GM12878 (cell line): ENCODE results near the gene TAPBP. TPM values are rescaled to one million over a fixed set of nuclear protein-coding genes. Genes with fewer than 3 reads are reported as not detected.

ENCODE experiments used
- microRNA-seq: library from miRNA; unstranded; fragments of <30 nt; microRNA quantifications from one replicate; pipeline ENCODE4, GENCODE V29; 2018
- polyA plus RNA-seq, 11 experiments: library from polyadenylated mRNA; depleted of rRNA in 4 of 11; unstranded in 6 of 11; stranded (reverse) in 5 of 11; fragments of >200 nt; fragmentation: Nextera tagmentation in 4 of 11; fragmentation: Illumina TruSeq in 1 of 11; extraction: Ambion mirVana in 4 of 11; extraction: Trizol in 1 of 11; gene quantifications; 1 replicate in 1 of 11; 2 replicates in 10 of 11; pipeline versions ENCODE4 v1.2.1 to v1.2.3, GENCODE V29; 2011 to 2016; ENCODE audit warnings: inconsistent platforms in 2 of 11, missing spikeins in 2 of 11, low read depth in 1 of 11
- total RNA-seq, 4 experiments: library from RNA; depleted of rRNA in 3 of 4; stranded (reverse); fragments of >200 nt in 3 of 4; fragmentation: Illumina TruSeq in 1 of 4; extraction: Trizol in 1 of 4; gene quantifications; 2 replicates each; pipeline versions ENCODE4 v1.2.1 to v1.2.3, GENCODE V29; 2013 to 2021

The TAPBP gene
- total and polyA plus RNA-seq, 10 of the 15 experiments (the other 5 are each of a cell fraction or from before 2014, with no cell fraction given), result 14.6 to 210 (median 78.1) TPM

Small RNAs within 50 kb of the gene (microRNA-seq; reads per million reads assigned to microRNA genes)
- not detected for gene MIR6834
- not detected for gene MIR6873

Other genes starting within 250 kb of the TAPBP start
Only the 7 nearest of the 20 such genes appear.
- 6,753 and 7,288 TPM in 2 replicates for gene RPS18, start 42.0 kb downstream of the TAPBP start, total RNA-seq (2014; rRNA removed)
- 7,180 and 7,566 TPM in 2 replicates for gene RPS18, start 42.0 kb downstream of the TAPBP start, total RNA-seq (2014; rRNA removed; fragmentation: Illumina TruSeq; extraction: Trizol)
- gene RPS18, start 42.0 kb downstream of the TAPBP start, total RNA-seq (2021), result 5,526 and 5,774 TPM in 2 replicates
- gene RPS18, start 42.0 kb downstream of the TAPBP start, polyA plus RNA-seq (2011; rRNA removed), result 8,077 and 9,878 TPM in 2 replicates
- gene RPS18, start 42.0 kb downstream of the TAPBP start, polyA plus RNA-seq (2014; fragmentation: Illumina TruSeq; extraction: Trizol), result 7,632 and 8,884 TPM in 2 replicates
- over 10,000 TPM; 17,270 to 20,828 TPM for gene RPS18, start 42.0 kb downstream of the TAPBP start, polyA plus RNA-seq (2014; fragmentation: Nextera tagmentation; extraction: Ambion mirVana)
- gene RPS18, start 42.0 kb downstream of the TAPBP start, polyA plus RNA-seq (2014; rRNA removed), result 9,185 and 10,303 TPM in 2 replicates
- gene RPS18, start 42.0 kb downstream of the TAPBP start, polyA plus RNA-seq (2016; fragmentation: Nextera tagmentation; extraction: Ambion mirVana), result 1,000 to 10,000 TPM; 4,228 to 4,318 TPM
- 6.8 and 8.2 TPM in 2 replicates for gene B3GALT4, start 37.0 kb downstream of the TAPBP start, total RNA-seq (2014; rRNA removed)
- gene B3GALT4, start 37.0 kb downstream of the TAPBP start, total RNA-seq (2014; rRNA removed; fragmentation: Illumina TruSeq; extraction: Trizol), result 2.8 and 2.9 TPM in 2 replicates
- gene B3GALT4, start 37.0 kb downstream of the TAPBP start, total RNA-seq (2021), result 6.2 and 6.5 TPM in 2 replicates
- gene B3GALT4, start 37.0 kb downstream of the TAPBP start, polyA plus RNA-seq (2011; rRNA removed), result 1.0 and 1.8 TPM in 2 replicates
- 0.33 and 0.98 TPM in 2 replicates for gene B3GALT4, start 37.0 kb downstream of the TAPBP start, polyA plus RNA-seq (2014; fragmentation: Illumina TruSeq; extraction: Trizol)
- gene B3GALT4, start 37.0 kb downstream of the TAPBP start, polyA plus RNA-seq (2014; fragmentation: Nextera tagmentation; extraction: Ambion mirVana), result under 1 TPM; 0.27 to 0.37 TPM
- 4.6 and 5.1 TPM in 2 replicates for gene B3GALT4, start 37.0 kb downstream of the TAPBP start, polyA plus RNA-seq (2014; rRNA removed)
- gene B3GALT4, start 37.0 kb downstream of the TAPBP start, polyA plus RNA-seq (2016; fragmentation: Nextera tagmentation; extraction: Ambion mirVana), result 1 to 10 TPM; 2.4 to 3.8 TPM
- 82.7 and 98.4 TPM in 2 replicates for gene WDR46, start 24.8 kb downstream of the TAPBP start, total RNA-seq (2014; rRNA removed)
- 93.9 and 98.0 TPM in 2 replicates for gene WDR46, start 24.8 kb downstream of the TAPBP start, total RNA-seq (2014; rRNA removed; fragmentation: Illumina TruSeq; extraction: Trizol)
- 90.4 and 96.4 TPM in 2 replicates for gene WDR46, start 24.8 kb downstream of the TAPBP start, total RNA-seq (2021)
- 31.7 and 50.0 TPM in 2 replicates for gene WDR46, start 24.8 kb downstream of the TAPBP start, polyA plus RNA-seq (2011; rRNA removed)
- gene WDR46, start 24.8 kb downstream of the TAPBP start, polyA plus RNA-seq (2014; fragmentation: Illumina TruSeq; extraction: Trizol), result 58.9 and 66.9 TPM in 2 replicates
- gene WDR46, start 24.8 kb downstream of the TAPBP start, polyA plus RNA-seq (2014; fragmentation: Nextera tagmentation; extraction: Ambion mirVana), result 10 to 100 TPM; 10.1 to 23.5 TPM
- 75.5 and 88.6 TPM in 2 replicates for gene WDR46, start 24.8 kb downstream of the TAPBP start, polyA plus RNA-seq (2014; rRNA removed)
- gene WDR46, start 24.8 kb downstream of the TAPBP start, polyA plus RNA-seq (2016; fragmentation: Nextera tagmentation; extraction: Ambion mirVana), result 100 to 1,000 TPM; 134 to 147 TPM
- 110 and 131 TPM in 2 replicates for gene PFDN6, start 24.5 kb downstream of the TAPBP start, total RNA-seq (2014; rRNA removed)
- 134 and 141 TPM in 2 replicates for gene PFDN6, start 24.5 kb downstream of the TAPBP start, total RNA-seq (2014; rRNA removed; fragmentation: Illumina TruSeq; extraction: Trizol)
- 87.8 and 91.8 TPM in 2 replicates for gene PFDN6, start 24.5 kb downstream of the TAPBP start, total RNA-seq (2021)
- gene PFDN6, start 24.5 kb downstream of the TAPBP start, polyA plus RNA-seq (2011; rRNA removed), result 73.4 and 83.5 TPM in 2 replicates
- gene PFDN6, start 24.5 kb downstream of the TAPBP start, polyA plus RNA-seq (2014; fragmentation: Illumina TruSeq; extraction: Trizol), result 168 and 182 TPM in 2 replicates
- gene PFDN6, start 24.5 kb downstream of the TAPBP start, polyA plus RNA-seq (2014; fragmentation: Nextera tagmentation; extraction: Ambion mirVana), result 1 to 10 TPM; 3.1 to 5.7 TPM
- 164 and 165 TPM in 2 replicates for gene PFDN6, start 24.5 kb downstream of the TAPBP start, polyA plus RNA-seq (2014; rRNA removed)
- 10 to 100 TPM; 27.7 to 35.7 TPM for gene PFDN6, start 24.5 kb downstream of the TAPBP start, polyA plus RNA-seq (2016; fragmentation: Nextera tagmentation; extraction: Ambion mirVana)
- gene RGL2, start 15.1 kb downstream of the TAPBP start, total RNA-seq (2014; rRNA removed), result 7.1 and 7.2 TPM in 2 replicates
- 5.7 and 6.9 TPM in 2 replicates for gene RGL2, start 15.1 kb downstream of the TAPBP start, total RNA-seq (2014; rRNA removed; fragmentation: Illumina TruSeq; extraction: Trizol)
- gene RGL2, start 15.1 kb downstream of the TAPBP start, total RNA-seq (2021), result 17.8 and 21.2 TPM in 2 replicates
- gene RGL2, start 15.1 kb downstream of the TAPBP start, polyA plus RNA-seq (2011; rRNA removed), result 11.4 and 15.5 TPM in 2 replicates
- 5.2 and 9.0 TPM in 2 replicates for gene RGL2, start 15.1 kb downstream of the TAPBP start, polyA plus RNA-seq (2014; fragmentation: Illumina TruSeq; extraction: Trizol)
- 1 to 10 TPM in 1 of 2 experiments, under 1 TPM in 1; 0.84 to 2.7 TPM for gene RGL2, start 15.1 kb downstream of the TAPBP start, polyA plus RNA-seq (2014; fragmentation: Nextera tagmentation; extraction: Ambion mirVana)
- gene RGL2, start 15.1 kb downstream of the TAPBP start, polyA plus RNA-seq (2014; rRNA removed), result 14.5 and 18.1 TPM in 2 replicates
- gene RGL2, start 15.1 kb downstream of the TAPBP start, polyA plus RNA-seq (2016; fragmentation: Nextera tagmentation; extraction: Ambion mirVana), result 1 to 10 TPM; 5.2 to 6.5 TPM
- gene ZBTB22, start 3.7 kb upstream of the TAPBP start, total RNA-seq (2014; rRNA removed), result 8.9 and 9.3 TPM in 2 replicates
- 5.9 and 6.2 TPM in 2 replicates for gene ZBTB22, start 3.7 kb upstream of the TAPBP start, total RNA-seq (2014; rRNA removed; fragmentation: Illumina TruSeq; extraction: Trizol)
- 9.7 and 12.0 TPM in 2 replicates for gene ZBTB22, start 3.7 kb upstream of the TAPBP start, total RNA-seq (2021)
- gene ZBTB22, start 3.7 kb upstream of the TAPBP start, polyA plus RNA-seq (2011; rRNA removed), result 3.2 and 5.1 TPM in 2 replicates
- 3.8 and 4.4 TPM in 2 replicates for gene ZBTB22, start 3.7 kb upstream of the TAPBP start, polyA plus RNA-seq (2014; fragmentation: Illumina TruSeq; extraction: Trizol)
- under 1 TPM; 0.11 to 0.62 TPM for gene ZBTB22, start 3.7 kb upstream of the TAPBP start, polyA plus RNA-seq (2014; fragmentation: Nextera tagmentation; extraction: Ambion mirVana)
- 9.8 and 9.9 TPM in 2 replicates for gene ZBTB22, start 3.7 kb upstream of the TAPBP start, polyA plus RNA-seq (2014; rRNA removed)
- 1 to 10 TPM; 4.1 to 4.5 TPM for gene ZBTB22, start 3.7 kb upstream of the TAPBP start, polyA plus RNA-seq (2016; fragmentation: Nextera tagmentation; extraction: Ambion mirVana)
- 57.0 and 65.9 TPM in 2 replicates for gene DAXX, start 8.9 kb upstream of the TAPBP start, total RNA-seq (2014; rRNA removed)
- 43.6 and 49.6 TPM in 2 replicates for gene DAXX, start 8.9 kb upstream of the TAPBP start, total RNA-seq (2014; rRNA removed; fragmentation: Illumina TruSeq; extraction: Trizol)
- gene DAXX, start 8.9 kb upstream of the TAPBP start, total RNA-seq (2021), result 55.8 and 57.6 TPM in 2 replicates
- gene DAXX, start 8.9 kb upstream of the TAPBP start, polyA plus RNA-seq (2011; rRNA removed), result 13.0 and 24.2 TPM in 2 replicates
- 72.6 and 74.4 TPM in 2 replicates for gene DAXX, start 8.9 kb upstream of the TAPBP start, polyA plus RNA-seq (2014; fragmentation: Illumina TruSeq; extraction: Trizol)
- 10 to 100 TPM; 30.3 to 56.8 TPM for gene DAXX, start 8.9 kb upstream of the TAPBP start, polyA plus RNA-seq (2014; fragmentation: Nextera tagmentation; extraction: Ambion mirVana)
- 40.2 and 56.0 TPM in 2 replicates for gene DAXX, start 8.9 kb upstream of the TAPBP start, polyA plus RNA-seq (2014; rRNA removed)
- 100 to 1,000 TPM in 1 of 2 experiments, 10 to 100 TPM in 1; 83.1 to 100 TPM for gene DAXX, start 8.9 kb upstream of the TAPBP start, polyA plus RNA-seq (2016; fragmentation: Nextera tagmentation; extraction: Ambion mirVana)